Endothelial cell (in vitro differentiated cells): ENCODE results near the gene MCM3AP. TPM values are rescaled to one million over a fixed set of nuclear protein-coding genes. Genes with fewer than 3 reads are reported as not detected.

Experiments
- DNase-seq: peaks from one replicate; pipeline ENCODE4 v3.0.0; 2021; ENCODE audit warnings: low spot score
- H3K27ac Mint-ChIP-seq: one replicate; pipeline ENCODE4 v1.8.0; 2021; ENCODE audit warnings: mixed read lengths, inconsistent platforms; ENCODE audit not compliant: unreplicated experiment
- H3K27me3 Mint-ChIP-seq: one replicate; pipeline ENCODE4 v1.8.0; 2021; ENCODE audit warnings: mild to moderate bottlenecking, moderate library complexity, mixed read lengths, inconsistent platforms; ENCODE audit not compliant: unreplicated experiment
- H3K36me3 Mint-ChIP-seq: one replicate; pipeline ENCODE4 v1.8.0; 2021; ENCODE audit warnings: mild to moderate bottlenecking, low read depth, mixed read lengths, inconsistent platforms; ENCODE audit not compliant: unreplicated experiment
- H3K4me1 Mint-ChIP-seq: one replicate; pipeline ENCODE4 v1.8.0; 2021; ENCODE audit warnings: mild to moderate bottlenecking, mixed read lengths, inconsistent platforms; ENCODE audit not compliant: unreplicated experiment
- H3K4me3 Mint-ChIP-seq: one replicate; pipeline ENCODE4 v1.8.0; 2021; ENCODE audit warnings: mild to moderate bottlenecking, mixed read lengths, inconsistent platforms; ENCODE audit not compliant: unreplicated experiment
- H3K9me3 Mint-ChIP-seq: one replicate; pipeline ENCODE4 v1.8.0; 2021; ENCODE audit warnings: mixed read lengths, inconsistent platforms; ENCODE audit not compliant: unreplicated experiment
- CTCF ChIP-seq: fragments of 200-600 bp; sonication (generic); IDR thresholded peaks from one replicate; pipeline ENCODE4 v1.5.0; 2021; ENCODE audit warnings: antibody characterized with exemption; ENCODE audit not compliant: unreplicated experiment
- total RNA-seq: library from RNA; stranded (reverse); fragmentation: NEBNext Ultra II Directional; extraction: Animal tissue kit (Norgen Biotek cat#: 25700); gene quantifications from one replicate; pipeline ENCODE4 v1.2.1, GENCODE V29; 2021; ENCODE audit not compliant: unreplicated experiment

Gene MCM3AP
- total RNA-seq, 1 donor from 2014 or later = 92.1 TPM

GRCh38 chr21:46285761-46286647 lies 593 bp upstream of the MCM3AP start, which contains the start of gene YBEY:
YBEY (plus strand) TSS chr21:46286342; CDS start chr21:46286914, 572 bp downstream.
- peaks cover 23% of the 10 kb centered on the region for H3K36me3 Mint-ChIP-seq
- H3K9me3 Mint-ChIP-seq = no peaks in the 10 kb centered on the region

GRCh38 chr21:46284733-46285132 lies 678 bp downstream of the MCM3AP start:
- Mint-ChIP-seq H3K27me3 (peaks cover 12% of the 10 kb centered on the region), H3K9me3 (no peaks in the 10 kb centered on the region), H3K4me3 (peak overlapping the region; percentile 90), H3K27ac (peak overlapping the region; percentile 94), H3K4me1 (peaks cover 36% of the 10 kb centered on the region), H3K36me3 (peaks cover 27% of the 10 kb centered on the region)
- DNase-seq = no peak
- TF ChIP-seq CTCF = no peak

More at GRCh38 chr21:46285761-46286647, 593 bp upstream of the MCM3AP start, which contains the start of gene YBEY:
- TF ChIP-seq CTCF = no peak
- H3K4me1 Mint-ChIP-seq = peaks cover 36% of the 10 kb centered on the region
- H3K27ac Mint-ChIP-seq = peak within 1 kb of the TSS; percentile 99
- DNase-seq = peak; percentile 89
- peaks cover 13% of the 10 kb centered on the region for H3K27me3 Mint-ChIP-seq
- H3K4me3 Mint-ChIP-seq = peak within 1 kb of the TSS; percentile 93

- Mint-ChIP-seq H3K27me3 (peaks cover 12% of the 10 kb centered on the region), H3K36me3 (peaks cover 33% of the 10 kb centered on the region), H3K4me1 (peaks cover 36% of the 10 kb centered on the region), H3K27ac (peak overlapping the region; percentile 93), H3K4me3 (peak overlapping the region; percentile 75), H3K9me3 (no peaks in the 10 kb centered on the region)
- no peak for TF ChIP-seq CTCF
- peak; percentile 47 for DNase-seq
These were observed 1.2 kb downstream of the MCM3AP start for GRCh38 chr21:46284077-46284644.

GRCh38 chr21:46274797-46275390 lies 10.5 kb downstream of the MCM3AP start:
- Mint-ChIP-seq H3K27me3 (peaks cover 2% of the 10 kb centered on the region), H3K9me3 (no peaks in the 10 kb centered on the region), H3K36me3 (peaks cover 46% of the 10 kb centered on the region), H3K4me1 (no peaks in the 10 kb centered on the region), H3K27ac (no peak overlapping the region), H3K4me3 (no peak overlapping the region)
- TF ChIP-seq CTCF = no peak
- DNase-seq = no peak
